ENCODE data around the gene CHD6. TPM values are rescaled to one million over a fixed set of nuclear protein-coding genes. Genes with fewer than 3 reads are reported as not detected.

CHD6 gene
- total RNA-seq, 5 donors from 2014 or later (not counting 1 experiment from before 2014, with no cell fraction given) = 68.4 to 105 (median 74.9) TPM

- no peaks in the 10 kb centered on the region for H3K36me3 ChIP-seq (ENCODE audit: control insufficient read depth in 2 of 2, extremely low read depth in 1 of 2, insufficient read depth in 1 of 2, low read length in 1 of 2)
- no peak overlapping the region for H3K4me3 Mint-ChIP-seq
- ATAC-seq (replicated peaks in 1 of 4) (no peak), DNase-seq (no peak)
- H3K27me3 ChIP-seq (replicated peaks in 1 of 2; ENCODE audit: control insufficient read depth in 2 of 2, extremely low read depth in 1 of 2, insufficient read depth in 2 of 2, low read length in 1 of 2) = peaks cover 0 to 6% of the 10 kb centered on the region in 2 experiments
- no peaks in the 10 kb centered on the region for H3K36me3 Mint-ChIP-seq
- no peaks in the 10 kb centered on the region for H3K9me3 ChIP-seq
- ChIA-PET POLR2A (no interaction called here), CTCF (no interaction called here)
- H3K27ac ChIP-seq (ENCODE audit: low read length) = no peak overlapping the region
- 100% methylated on average over 1 of the region's 3 CpGs for WGBS (ENCODE audit: insufficient coverage)
- no peak overlapping the region for H3K27ac Mint-ChIP-seq
- H3K4me3 ChIP-seq (ENCODE audit: control insufficient read depth in 1 of 2, extremely low read depth in 1 of 2, low read length in 1 of 2) = no peak overlapping the region
- H3K4me1 ChIP-seq (ENCODE audit: control insufficient read depth in 1 of 2, extremely low read depth in 1 of 2, insufficient read depth in 2 of 2, low read length in 2 of 2) = no peaks in the 10 kb centered on the region
- H3K9me3 Mint-ChIP-seq = no peaks in the 10 kb centered on the region
- H3K4me1 Mint-ChIP-seq = no peaks in the 10 kb centered on the region
- H3K27me3 Mint-ChIP-seq = peaks cover 0 to 4% of the 10 kb centered on the region in 2 donors
These were observed 263.0 kb downstream of the CHD6 start for GRCh38 chr20:41355192-41355591.

GRCh38 chr20:41353530-41353929, 264.6 kb downstream of the CHD6 start:
- ATAC-seq (replicated peaks in 1 of 4) (no peak), DNase-seq (no peak)
- Mint-ChIP-seq H3K36me3 (no peaks in the 10 kb centered on the region), H3K9me3 (no peaks in the 10 kb centered on the region), H3K4me1 (no peaks in the 10 kb centered on the region), H3K27me3 (peaks cover 0 to 4% of the 10 kb centered on the region in 2 donors), H3K4me3 (no peak overlapping the region), H3K27ac (no peak overlapping the region)
- H3K4me3 ChIP-seq (ENCODE audit: control insufficient read depth in 1 of 2, extremely low read depth in 1 of 2, low read length in 1 of 2) = no peak overlapping the region
- no peaks in the 10 kb centered on the region for H3K36me3 ChIP-seq (ENCODE audit: control insufficient read depth in 2 of 2, extremely low read depth in 1 of 2, insufficient read depth in 1 of 2, low read length in 1 of 2)
- no peaks in the 10 kb centered on the region for H3K4me1 ChIP-seq (ENCODE audit: control insufficient read depth in 1 of 2, extremely low read depth in 1 of 2, insufficient read depth in 2 of 2, low read length in 2 of 2)
- CTCF ChIA-PET = no interaction called here
- H3K27ac ChIP-seq (ENCODE audit: low read length) = no peak overlapping the region
- peaks cover 0 to 6% of the 10 kb centered on the region in 2 experiments for H3K27me3 ChIP-seq (replicated peaks in 1 of 2; ENCODE audit: control insufficient read depth in 2 of 2, extremely low read depth in 1 of 2, insufficient read depth in 2 of 2, low read length in 1 of 2)
- POLR2A ChIA-PET = interaction anchor here in 1 of 2 donors (0.6 kb wide), 1 partner anchor 25 kb away, joined by 4 read pairs; no protein-coding TSS in a partner anchor
- no peaks in the 10 kb centered on the region for H3K9me3 ChIP-seq

- Histone ChIP-seq H3K27ac (ENCODE audit: low read length) (no peak overlapping the region), H3K36me3 (ENCODE audit: control insufficient read depth in 2 of 2, extremely low read depth in 1 of 2, insufficient read depth in 1 of 2, low read length in 1 of 2) (no peaks in the 10 kb centered on the region), H3K4me3 (ENCODE audit: control insufficient read depth in 1 of 2, extremely low read depth in 1 of 2, low read length in 1 of 2) (no peak overlapping the region), H3K27me3 (replicated peaks in 1 of 2; ENCODE audit: control insufficient read depth in 2 of 2, extremely low read depth in 1 of 2, insufficient read depth in 2 of 2, low read length in 1 of 2) (peaks cover 0 to 6% of the 10 kb centered on the region in 2 experiments), H3K9me3 (no peaks in the 10 kb centered on the region), H3K4me1 (ENCODE audit: control insufficient read depth in 1 of 2, extremely low read depth in 1 of 2, insufficient read depth in 2 of 2, low read length in 2 of 2) (no peaks in the 10 kb centered on the region)
- POLR2A ChIA-PET = no interaction called here
- Mint-ChIP-seq H3K36me3 (no peaks in the 10 kb centered on the region), H3K9me3 (no peaks in the 10 kb centered on the region), H3K4me1 (no peaks in the 10 kb centered on the region), H3K27ac (no peak overlapping the region), H3K4me3 (no peak overlapping the region), H3K27me3 (peaks cover 0 to 4% of the 10 kb centered on the region in 2 donors)
- WGBS (ENCODE audit: insufficient coverage) = 94% methylated on average over 2 of the region's 5 CpGs
- no peak for ATAC-seq (replicated peaks in 1 of 4)
- CTCF ChIA-PET = no interaction called here
- no peak for DNase-seq
These were observed 265.5 kb downstream of the CHD6 start for GRCh38 chr20:41352666-41353065.

- no peaks in the 10 kb centered on the region for H3K9me3 Mint-ChIP-seq
- Histone ChIP-seq H3K27me3 (replicated peaks in 1 of 2; ENCODE audit: control insufficient read depth in 2 of 2, extremely low read depth in 1 of 2, insufficient read depth in 2 of 2, low read length in 1 of 2) (peaks cover 0 to 6% of the 10 kb centered on the region in 2 experiments), H3K27ac (ENCODE audit: low read length) (no peak overlapping the region), H3K9me3 (no peaks in the 10 kb centered on the region), H3K4me3 (ENCODE audit: control insufficient read depth in 1 of 2, extremely low read depth in 1 of 2, low read length in 1 of 2) (no peak overlapping the region), H3K4me1 (ENCODE audit: control insufficient read depth in 1 of 2, extremely low read depth in 1 of 2, insufficient read depth in 2 of 2, low read length in 2 of 2) (no peaks in the 10 kb centered on the region), H3K36me3 (ENCODE audit: control insufficient read depth in 2 of 2, extremely low read depth in 1 of 2, insufficient read depth in 1 of 2, low read length in 1 of 2) (no peaks in the 10 kb centered on the region)
- no peaks in the 10 kb centered on the region for H3K36me3 Mint-ChIP-seq
- H3K4me1 Mint-ChIP-seq = no peaks in the 10 kb centered on the region
- H3K27ac Mint-ChIP-seq = no peak overlapping the region
- no peak for ATAC-seq (replicated peaks in 1 of 4)
- peaks cover 0 to 4% of the 10 kb centered on the region in 2 donors for H3K27me3 Mint-ChIP-seq
- ChIA-PET POLR2A (no interaction called here), CTCF (no interaction called here)
- H3K4me3 Mint-ChIP-seq = no peak overlapping the region
- WGBS (ENCODE audit: insufficient coverage) = 85% methylated on average over 4 of the region's 4 CpGs
- no peak for DNase-seq
These were observed 266.1 kb downstream of the CHD6 start for GRCh38 chr20:41352106-41352505.

Measured in T-cell (primary cell).